ENCODE results near the gene ARHGEF7. TPM values are rescaled to one million over a fixed set of nuclear protein-coding genes. Genes with fewer than 3 reads are reported as not detected.

Gene ARHGEF7
- total RNA-seq, 2 experiments from 2014 or later, result 67.0 to 71.2 TPM

DNA sequence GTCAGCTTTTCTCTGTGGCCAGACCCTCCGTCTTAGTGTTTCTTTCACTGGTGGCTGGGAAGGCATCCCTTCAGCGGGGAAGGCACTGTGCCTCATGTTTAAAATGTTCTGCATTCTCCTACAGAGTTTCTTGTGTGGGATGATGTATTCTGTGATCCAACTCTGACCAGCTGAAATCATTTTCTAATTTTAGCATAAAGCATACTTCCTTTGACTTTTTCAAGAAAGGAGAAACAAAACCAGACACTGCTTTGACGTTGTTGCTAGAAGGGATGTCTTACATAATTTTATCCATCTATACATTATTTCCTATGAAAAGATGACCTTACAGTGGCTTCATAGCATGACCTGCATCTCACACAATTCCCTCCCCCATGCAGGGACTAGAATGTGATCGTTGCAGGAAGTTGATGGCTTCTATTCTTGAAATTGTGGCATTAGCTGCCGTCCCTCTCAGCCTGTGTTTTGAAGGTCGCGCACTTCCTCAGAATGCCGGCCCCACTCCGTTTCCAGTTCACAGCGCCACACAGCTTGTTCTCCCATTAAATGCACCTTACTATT, 166.7 kb downstream of the ARHGEF7 start:
- no peaks in the 10 kb centered on the region for H3K27me3 Mint-ChIP-seq
- H3K36me3 Mint-ChIP-seq (ENCODE audit: low read depth), result peaks cover 49% of the 10 kb centered on the region
- no peak for DNase-seq
- H3K4me3 Mint-ChIP-seq, result no peak overlapping the region
- no peaks in the 10 kb centered on the region for H3K9me3 Mint-ChIP-seq
- no peak for ATAC-seq
- TF ChIP-seq, protein P1, sequence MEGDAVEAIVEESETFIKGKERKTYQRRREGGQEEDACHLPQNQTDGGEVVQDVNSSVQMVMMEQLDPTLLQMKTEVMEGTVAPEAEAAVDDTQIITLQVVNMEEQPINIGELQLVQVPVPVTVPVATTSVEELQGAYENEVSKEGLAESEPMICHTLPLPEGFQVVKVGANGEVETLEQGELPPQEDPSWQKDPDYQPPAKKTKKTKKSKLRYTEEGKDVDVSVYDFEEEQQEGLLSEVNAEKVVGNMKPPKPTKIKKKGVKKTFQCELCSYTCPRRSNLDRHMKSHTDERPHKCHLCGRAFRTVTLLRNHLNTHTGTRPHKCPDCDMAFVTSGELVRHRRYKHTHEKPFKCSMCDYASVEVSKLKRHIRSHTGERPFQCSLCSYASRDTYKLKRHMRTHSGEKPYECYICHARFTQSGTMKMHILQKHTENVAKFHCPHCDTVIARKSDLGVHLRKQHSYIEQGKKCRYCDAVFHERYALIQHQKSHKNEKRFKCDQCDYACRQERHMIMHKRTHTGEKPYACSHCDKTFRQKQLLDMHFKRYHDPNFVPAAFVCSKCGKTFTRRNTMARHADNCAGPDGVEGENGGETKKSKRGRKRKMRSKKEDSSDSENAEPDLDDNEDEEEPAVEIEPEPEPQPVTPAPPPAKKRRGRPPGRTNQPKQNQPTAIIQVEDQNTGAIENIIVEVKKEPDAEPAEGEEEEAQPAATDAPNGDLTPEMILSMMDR (IDR thresholded peaks at IDR 0.05), result no peak
- peak overlapping the region; percentile 34 for H3K27ac Mint-ChIP-seq
- ChIA-PET CTCF (no interaction called here), POLR2A (no interaction called here)
- H3K4me1 Mint-ChIP-seq (ENCODE audit: low read depth), result no peaks in the 10 kb centered on the region
- intact Hi-C loops (cut with micrococcal nuclease), result no loop called here

GRCh38 chr13:111282425-111282824, 167.3 kb downstream of the ARHGEF7 start:
- ChIA-PET POLR2A (no interaction called here), CTCF (no interaction called here)
- Mint-ChIP-seq H3K9me3 (no peaks in the 10 kb centered on the region), H3K27me3 (no peaks in the 10 kb centered on the region), H3K4me3 (no peak overlapping the region), H3K27ac (no peak overlapping the region), H3K4me1 (ENCODE audit: low read depth) (no peaks in the 10 kb centered on the region), H3K36me3 (ENCODE audit: low read depth) (peaks cover 54% of the 10 kb centered on the region)
- TF ChIP-seq, protein P1 (IDR thresholded peaks at IDR 0.05), result no peak
- DNase-seq (no peak), ATAC-seq (no peak)
- intact Hi-C loops (cut with micrococcal nuclease), result no loop called here

DNA sequence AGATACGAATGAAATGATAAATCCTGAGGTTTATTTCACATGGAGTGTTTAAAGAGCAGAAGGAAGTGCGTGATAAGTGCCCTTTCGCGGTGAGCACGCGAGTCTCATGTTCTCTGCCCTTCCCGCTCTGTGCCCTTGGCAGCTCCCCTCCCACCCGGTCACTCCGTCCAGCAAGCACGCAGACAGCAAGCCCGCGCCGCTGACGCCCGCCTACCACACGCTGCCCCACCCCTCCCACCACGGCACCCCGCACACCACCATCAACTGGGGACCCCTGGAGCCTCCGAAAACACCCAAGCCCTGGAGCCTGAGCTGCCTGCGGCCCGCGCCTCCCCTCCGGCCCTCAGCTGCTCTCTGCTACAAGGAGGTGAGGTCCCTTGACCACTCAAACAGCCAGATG, 167.9 kb downstream of the ARHGEF7 start:
- CTCF ChIA-PET, result no interaction called here
- intact Hi-C loops (cut with micrococcal nuclease), result no loop called here
- H3K36me3 Mint-ChIP-seq (ENCODE audit: low read depth), result peaks cover 53% of the 10 kb centered on the region
- H3K4me1 Mint-ChIP-seq (ENCODE audit: low read depth), result no peaks in the 10 kb centered on the region
- POLR2A ChIA-PET, result no interaction called here
- DNase-seq (no peak), ATAC-seq (no peak)
- no peaks in the 10 kb centered on the region for H3K9me3 Mint-ChIP-seq
- TF ChIP-seq, protein P1 (IDR thresholded peaks at IDR 0.05), result no peak
- H3K4me3 Mint-ChIP-seq, result no peak overlapping the region
- no peak overlapping the region for H3K27ac Mint-ChIP-seq
- no peaks in the 10 kb centered on the region for H3K27me3 Mint-ChIP-seq

GRCh38 chr13:111283457-111283856, 168.3 kb downstream of the ARHGEF7 start:
- TF ChIP-seq, protein P1 (IDR thresholded peaks at IDR 0.05), result no peak
- CTCF ChIA-PET, result no interaction called here
- ATAC-seq (no peak), DNase-seq (no peak)
- no peaks in the 10 kb centered on the region for H3K4me1 Mint-ChIP-seq (ENCODE audit: low read depth)
- H3K36me3 Mint-ChIP-seq (ENCODE audit: low read depth), result peaks cover 50% of the 10 kb centered on the region
- no peaks in the 10 kb centered on the region for H3K9me3 Mint-ChIP-seq
- H3K27me3 Mint-ChIP-seq, result no peaks in the 10 kb centered on the region
- intact Hi-C loops (cut with micrococcal nuclease), result no loop called here
- POLR2A ChIA-PET, result no interaction called here
- H3K4me3 Mint-ChIP-seq, result no peak overlapping the region
- H3K27ac Mint-ChIP-seq, result no peak overlapping the region

- H3K36me3 Mint-ChIP-seq (ENCODE audit: low read depth), result peaks cover 45% of the 10 kb centered on the region
- ATAC-seq, result no peak
Measured at GRCh38 chr13:111283991-111284390, 168.9 kb downstream of the ARHGEF7 start.

More at GRCh38 chr13:111283991-111284390, 168.9 kb downstream of the ARHGEF7 start:
- no peaks in the 10 kb centered on the region for H3K27me3 Mint-ChIP-seq
- no peaks in the 10 kb centered on the region for H3K9me3 Mint-ChIP-seq
- CTCF ChIA-PET, result no interaction called here
- POLR2A ChIA-PET, result interaction anchor here (0.9 kb wide), 1 partner anchor 40 kb away, joined by 3 read pairs; no protein-coding TSS in a partner anchor
- H3K4me1 Mint-ChIP-seq (ENCODE audit: low read depth), result no peaks in the 10 kb centered on the region
- TF ChIP-seq, protein P1 (IDR thresholded peaks at IDR 0.05), result no peak
- no peak overlapping the region for H3K27ac Mint-ChIP-seq
- DNase-seq, result no peak
- intact Hi-C loops (cut with micrococcal nuclease), result no loop called here
- H3K4me3 Mint-ChIP-seq, result no peak overlapping the region

Measured in activated CD8-positive, alpha-beta T cell treated with anti-CD3 and anti-CD28 coated beads for 36 hours (primary cell).